ENCODE measurements around the gene OR7A5.
A peak's percentile ranks its signal among the peaks of the same experiment; 100 is the strongest.
"Not testable (repeated sequence)": the region's sequence is repeated elsewhere in the genome, so short reads cannot be mapped to it uniquely, and the experiment has no call there.

OR7A5 gene

DNA sequence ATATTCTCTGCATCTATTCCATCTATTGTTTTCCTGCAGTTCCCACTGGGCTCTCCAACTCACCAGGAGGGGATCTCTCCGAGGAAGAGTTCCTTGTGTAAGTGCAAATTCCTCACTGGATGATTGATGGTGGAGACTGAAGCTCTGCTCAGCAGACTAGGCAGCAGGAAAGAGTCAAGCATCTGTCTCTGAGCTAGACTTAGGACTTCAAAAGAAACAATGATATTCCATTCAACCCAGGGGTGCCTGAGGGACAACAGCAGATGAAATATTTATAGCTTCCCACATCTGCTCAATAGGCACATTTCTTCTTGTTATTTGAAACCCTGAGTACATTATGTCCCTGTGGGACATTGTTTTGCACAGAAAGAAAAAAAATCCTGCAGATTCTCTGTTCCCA lies at the start of gene OR7A5, which contains the start of gene OR7C1:
TSS of gene OR7A5 (minus strand) at position 175 of the 400 bp plus-strand sequence. CDS start 6,944 bp downstream, outside the sequence.
TSS of gene OR7C1 (minus strand) at position 175 of the 400 bp plus-strand sequence. CDS start 35,049 bp downstream, outside the sequence.
- no peak for DNase-seq

GRCh38 chr19:14871619-14872230 lies 36.7 kb upstream of the OR7A5 start:
- DNase-seq = peak; percentile 38 to 77 (median 70)

DNA sequence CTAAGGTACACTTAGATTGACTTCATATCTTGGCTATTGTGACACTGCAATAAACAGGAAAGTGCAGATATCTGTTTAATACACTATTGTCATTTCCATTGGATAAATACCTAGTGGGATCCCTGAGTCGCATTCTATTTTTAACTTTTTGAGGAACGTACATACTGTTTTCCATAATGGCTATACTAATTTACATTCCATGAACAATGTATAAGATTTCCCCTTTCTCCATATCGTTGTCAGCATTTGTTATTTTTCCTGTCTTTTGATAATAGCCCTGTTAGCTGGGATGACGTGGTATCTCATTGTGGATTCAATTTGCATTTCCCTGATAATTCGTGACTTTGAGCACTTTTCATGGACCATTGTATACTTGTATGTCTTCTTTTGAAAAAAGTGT lies 33.5 kb upstream of the OR7A5 start:
- DNase-seq = no peak

GRCh38 chr19:14848822-14849221 lies 13.8 kb upstream of the OR7A5 start, which contains the start of gene OR7A10:
Gene OR7A10, minus strand, starts transcription at chr19:14848922. Its CDS starts 7,045 bp downstream, at chr19:14841877.
- no peak for DNase-seq

DNA sequence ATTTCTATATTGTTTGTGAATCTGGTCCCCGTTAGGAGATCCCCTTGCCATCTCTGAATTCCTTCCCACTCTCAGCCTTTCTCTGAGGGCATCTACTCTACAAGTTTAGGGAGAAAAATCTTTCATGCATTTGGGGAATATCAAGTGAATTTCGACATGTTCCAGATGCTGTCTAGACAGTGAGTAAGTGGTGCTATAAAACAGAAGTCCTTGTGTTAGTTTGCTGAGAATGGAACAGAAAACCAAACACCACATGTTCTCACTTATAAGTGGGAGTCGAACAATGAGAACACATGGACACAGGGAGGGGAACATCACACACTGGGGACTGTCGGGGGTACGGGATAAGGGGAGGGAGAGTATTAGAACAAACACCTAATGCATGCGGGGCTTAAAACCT lies 8.6 kb upstream of the OR7A5 start:
- DNase-seq = no peak

DNA sequence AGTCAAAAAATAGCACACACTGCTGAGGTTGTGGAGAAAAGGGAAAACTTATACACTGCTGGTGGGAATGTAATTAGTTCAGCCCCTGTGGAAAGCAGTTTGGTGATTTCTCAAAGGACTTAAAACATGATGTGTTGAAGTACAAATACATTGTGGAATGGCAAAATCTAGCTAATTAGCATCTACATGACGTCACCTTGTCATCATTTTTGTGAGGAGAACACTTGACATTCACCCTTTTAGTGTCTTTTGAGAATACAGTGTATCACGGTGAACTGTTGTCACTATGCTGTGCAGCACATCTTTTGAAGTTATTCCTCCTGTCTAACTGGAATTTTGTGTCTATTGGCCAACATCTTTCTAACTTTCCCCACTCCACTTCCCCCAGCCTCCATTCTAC lies 8.2 kb upstream of the OR7A5 start:
- DNase-seq = no peak

- no peak for DNase-seq
Observed at GRCh38 chr19:14840206-14840605, 5.2 kb upstream of the OR7A5 start.

DNA sequence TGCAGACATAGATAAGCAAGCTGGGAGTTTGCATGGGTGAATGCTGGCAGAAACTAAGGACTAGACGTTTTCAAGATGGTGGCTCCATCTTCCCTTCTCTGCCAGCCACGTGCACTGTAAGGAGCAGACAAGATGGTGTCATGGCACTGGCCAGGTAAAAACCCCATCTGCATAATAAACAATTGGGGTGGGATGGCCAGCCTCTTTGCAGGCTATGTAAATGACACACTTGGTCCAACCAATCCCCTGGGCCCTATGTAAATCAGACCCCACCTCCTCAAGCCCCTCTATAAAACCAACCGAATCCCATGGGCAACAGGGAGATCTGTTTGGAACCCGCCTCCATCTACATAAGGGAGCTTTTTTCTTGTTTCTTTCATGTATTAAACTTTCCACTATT lies 2.4 kb upstream of the OR7A5 start:
- no peak for DNase-seq

GRCh38 chr19:14830702-14831101 lies 4.3 kb downstream of the OR7A5 start:
- DNase-seq = no peak

GRCh38 chr19:14826006-14826405 lies 9.0 kb downstream of the OR7A5 start:
- DNase-seq = no peak

- peak; percentile 31 to 70 (median 68) for DNase-seq
Observed at GRCh38 chr19:14821937-14822336, 13.0 kb downstream of the OR7A5 start.

- DNase-seq = no peak
Observed at GRCh38 chr19:14818588-14818987, 16.4 kb downstream of the OR7A5 start.

DNA sequence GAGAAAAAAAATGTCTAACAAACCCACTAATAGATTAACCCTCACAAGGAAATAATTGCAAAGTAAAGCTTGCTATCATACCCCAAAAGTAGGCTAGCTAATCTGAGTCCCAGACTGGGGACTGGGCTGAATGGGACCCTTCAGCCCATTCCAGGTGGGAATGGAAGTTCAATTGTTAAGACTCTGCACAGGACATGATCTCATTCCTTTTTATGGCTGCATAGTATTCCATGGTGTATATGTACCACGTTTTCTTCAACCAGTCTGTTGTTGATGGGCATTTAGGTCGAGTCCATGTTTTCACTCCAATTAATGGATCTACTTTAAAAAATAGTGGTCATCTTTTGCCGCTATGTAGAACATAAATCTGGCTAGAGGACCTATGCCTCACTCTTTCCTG lies 17.9 kb downstream of the OR7A5 start:
- DNase-seq = no peak

GRCh38 chr19:14814982-14815652 lies 19.9 kb downstream of the OR7A5 start:
- no peak for DNase-seq

GRCh38 chr19:14809272-14810057 lies 25.5 kb downstream of the OR7A5 start:
- DNase-seq = no peak

DNA sequence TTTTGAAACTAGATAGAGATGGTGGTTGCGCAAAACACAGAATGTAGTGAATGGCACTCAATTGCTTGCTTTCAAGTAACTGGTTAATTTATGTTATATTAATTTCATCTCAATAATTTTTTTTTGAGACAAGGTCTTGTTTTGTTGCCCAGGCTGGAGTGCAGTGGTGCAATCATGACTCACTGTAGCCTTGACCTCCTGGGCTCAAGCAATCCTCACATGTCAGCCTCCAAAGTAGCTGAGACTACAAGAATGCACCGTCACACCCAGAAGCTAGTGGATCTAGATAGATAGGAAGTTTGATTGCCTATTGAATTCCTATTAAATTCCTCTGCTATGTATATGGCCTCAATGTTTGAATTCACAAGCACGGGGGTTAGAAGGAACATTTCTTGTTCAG lies 30.2 kb downstream of the OR7A5 start:
- peak in 2 of 3 donors; percentile 19 to 27 for DNase-seq

DNA sequence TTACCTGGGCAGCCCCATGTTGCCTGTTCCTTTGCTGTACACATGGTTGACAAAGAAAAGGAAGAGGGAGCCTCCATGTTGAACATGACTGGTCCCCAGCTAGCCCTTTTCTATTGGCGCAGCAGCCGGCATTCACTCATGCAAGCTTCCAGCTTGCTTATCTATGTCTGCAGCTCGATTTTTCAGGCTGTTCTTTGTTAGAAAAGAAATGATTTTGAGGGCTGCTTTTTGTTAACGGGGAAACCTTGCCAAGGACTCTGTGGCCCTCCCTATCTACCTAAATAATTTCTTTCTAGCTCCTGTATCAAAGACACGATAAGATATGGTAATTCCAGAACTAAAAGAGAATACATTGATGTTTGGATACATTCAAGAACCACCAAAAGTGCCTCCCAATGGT lies 36.2 kb downstream of the OR7A5 start:
- no peak for DNase-seq

- DNase-seq = no peak
Observed at GRCh38 chr19:14796021-14796420, 39.0 kb downstream of the OR7A5 start.

- DNase-seq = peak; percentile 35 to 59 (median 50)
Observed at GRCh38 chr19:14795078-14795721, 39.8 kb downstream of the OR7A5 start.

- DNase-seq = not testable (repeated sequence)
Observed at GRCh38 chr19:14792250-14792649, 42.7 kb downstream of the OR7A5 start.

- DNase-seq = peak in 2 of 3 donors; percentile 53 to 70
Observed at GRCh38 chr19:14786421-14786851, 48.5 kb downstream of the OR7A5 start.

GRCh38 chr19:14785102-14785793 lies 49.7 kb downstream of the OR7A5 start:
- DNase-seq = peak; percentile 95 to 98 (median 96)
